A549 (cell line): ENCODE data around the gene SRGN. TPM values are rescaled to one million over a fixed set of nuclear protein-coding genes. Genes with fewer than 3 reads are reported as not detected.

Experiments used
- ATAC-seq, 2 experiments: fragments of 200-7000 bp in 1 of 2; fragments of >200 bp in 1 of 2; cut with Nextera tagmentation in 1 of 2; cut with Tn5 transposase in 1 of 2; 3 replicates each; pipeline versions ENCODE4 v1.8.0 to v1.9.1; 2018 to 2020; ENCODE audit warnings: mild to moderate bottlenecking in 1 of 2, moderate library complexity in 1 of 2
- CTCF ChIA-PET: fragments of 300-600 bp; sonication (Branson Sonifier 250); formaldehyde crosslinking; extraction: SDS; loops from one replicate; lab custom pipeline; 2021; ENCODE audit warnings: antibody characterized with exemption, inconsistent platforms; lab: Yijun Ruan, JAX
- POLR2A ChIA-PET: fragments of 350-600 bp; formaldehyde crosslinking; extraction: SDS; loops from one replicate; lab custom pipeline; 2021; ENCODE audit warnings: antibody characterized with exemption, inconsistent platforms; lab: Yijun Ruan, JAX
- DNase-seq, 2 experiments: peaks; one replicate each; pipeline versions ENCODE4 v3.0.0 to v3.0.0-alpha.2; 2011 to 2016; ENCODE audit warnings: low read depth in 1 of 2, low spot score in 1 of 2
- FAIRE-seq: peaks from 2 replicates; lab custom pipeline; 2011; peaks lifted over from hg19 to GRCh38; lab: Jason Lieb, UNC
- H3K27ac ChIP-seq, 2 experiments: fragments of >200 bp; sonication (Bioruptor Twin); formaldehyde crosslinking; 3 replicates each; pipeline ENCODE4 v1.5.1; 2016 to 2017
- H3K4me1 ChIP-seq: fragments of >200 bp; sonication (Bioruptor Twin); formaldehyde crosslinking; 3 replicates; pipeline ENCODE4 v1.6.1; 2016
- H3K4me2 ChIP-seq: fragments of >200 bp; sonication (Bioruptor Twin); formaldehyde crosslinking; 3 replicates; pipeline ENCODE4 v1.6.1; 2016
- H3K4me3 ChIP-seq: fragments of >200 bp; sonication (Bioruptor Twin); formaldehyde crosslinking; 3 replicates; pipeline ENCODE4 v1.5.1; 2016
- H3K9me3 ChIP-seq: fragments of >200 bp; sonication (Bioruptor Twin); formaldehyde crosslinking; 3 replicates; pipeline ENCODE4 v1.6.1; 2016
- BCL3 ChIP-seq: fragments of >200 bp; sonication (Bioruptor Twin); formaldehyde crosslinking; IDR thresholded peaks from 3 replicates; pipeline ENCODE4 v1.6.1; 2016
- BHLHE40 ChIP-seq: IDR thresholded peaks from 2 replicates; pipeline ENCODE4 v1.6.1; 2012; ENCODE audit warnings: low read depth, low read length, inconsistent platforms
- CBX2 ChIP-seq: fragments of 200-600 bp; sonication (generic); IDR thresholded peaks from 2 replicates; pipeline ENCODE4 v1.6.1; 2016; ENCODE audit warnings: low read depth, mild to moderate bottlenecking, borderline replicate concordance
- CTCF ChIP-seq: fragments of >200 bp; sonication (Bioruptor Twin); formaldehyde crosslinking; IDR thresholded peaks from 3 replicates; pipeline ENCODE4 v1.5.1; 2016
- E2F6 ChIP-seq: IDR thresholded peaks from 2 replicates; pipeline ENCODE4 v1.6.1; 2012; ENCODE audit warnings: low read depth, borderline replicate concordance
- EHF ChIP-seq: fragments of 250-450 bp; sonication (Bioruptor Pico); IDR thresholded peaks from 2 replicates; pipeline ENCODE4 v1.5.0; 2020; ENCODE audit warnings: mild to moderate bottlenecking
- HDAC2 ChIP-seq: fragments of 200-600 bp; sonication (generic); IDR thresholded peaks from 2 replicates; pipeline ENCODE4 v1.6.1; 2016
- HMGXB4 ChIP-seq: fragments of 250-450 bp; sonication (Bioruptor Pico); IDR thresholded peaks from 2 replicates; pipeline ENCODE4 v1.5.0; 2021; ENCODE audit warnings: mild to moderate bottlenecking, moderate library complexity, borderline replicate concordance
- HOXA7 ChIP-seq: fragments of 250-450 bp; sonication (Bioruptor Pico); IDR thresholded peaks from 2 replicates; pipeline ENCODE4 v1.5.0; 2020; ENCODE audit warnings: mild to moderate bottlenecking, moderate library complexity
- HOXB13 ChIP-seq: fragments of 250-450 bp; sonication (Bioruptor Pico); IDR thresholded peaks from 2 replicates; pipeline ENCODE4 v1.5.0; 2020; ENCODE audit warnings: low read depth, mild to moderate bottlenecking, moderate library complexity
- HOXB5 ChIP-seq: fragments of 250-450 bp; sonication (Bioruptor Pico); IDR thresholded peaks from 2 replicates; pipeline ENCODE4 v1.5.0; 2020; ENCODE audit warnings: mild to moderate bottlenecking, moderate library complexity
- KDM1A ChIP-seq: fragments of 200-600 bp; sonication (generic); IDR thresholded peaks from 2 replicates; pipeline ENCODE4 v1.6.1; 2016; ENCODE audit warnings: low read depth, mild to moderate bottlenecking
- MAX ChIP-seq: IDR thresholded peaks from 2 replicates; pipeline ENCODE4 v1.6.1; 2012
- MAZ ChIP-seq: fragments of 150-350 bp; IDR thresholded peaks from 2 replicates; pipeline ENCODE4 v1.6.1; 2014; ENCODE audit warnings: antibody characterized with exemption, low read depth, low read length, borderline replicate concordance
- MYC ChIP-seq: IDR thresholded peaks from 2 replicates; pipeline ENCODE4 v1.6.1; 2012; ENCODE audit warnings: mild to moderate bottlenecking, inconsistent platforms, low read length, improper control_type of control experiment, borderline replicate concordance
- NPAS2 ChIP-seq: fragments of 250-450 bp; sonication (Bioruptor Pico); IDR thresholded peaks from 2 replicates; pipeline ENCODE4 v1.8.0; 2022; ENCODE audit warnings: mild to moderate bottlenecking, moderate library complexity, borderline replicate concordance
- NR3C1 ChIP-seq: fragments of >200 bp; sonication (Bioruptor Twin); formaldehyde crosslinking; IDR thresholded peaks from 3 replicates; pipeline ENCODE4 v1.6.1; 2017
- PBX3 ChIP-seq: IDR thresholded peaks from 2 replicates; pipeline ENCODE4 v1.6.1; 2012
- RCOR1 ChIP-seq: fragments of 150-350 bp; IDR thresholded peaks from 2 replicates; pipeline ENCODE4 v1.6.1; 2014; ENCODE audit warnings: antibody characterized with exemption, low read length, low read depth
- SREBF2 ChIP-seq: fragments of 450-650 bp; IDR thresholded peaks from 2 replicates; pipeline ENCODE4 v1.6.1; 2014; ENCODE audit warnings: mild to moderate bottlenecking, moderate library complexity
- TFCP2L1 ChIP-seq: fragments of 250-450 bp; sonication (Bioruptor Pico); IDR thresholded peaks from 2 replicates; pipeline ENCODE4 v1.5.0; 2021; ENCODE audit warnings: mild to moderate bottlenecking
- TP53 ChIP-seq: fragments of 250-450 bp; sonication (Bioruptor Pico); IDR thresholded peaks from 2 replicates; pipeline ENCODE4 v1.5.0; 2021; ENCODE audit warnings: mild to moderate bottlenecking, moderate library complexity
- USF2 ChIP-seq: fragments of 450-650 bp; IDR thresholded peaks from 2 replicates; pipeline ENCODE4 v1.6.1; 2014; ENCODE audit warnings: antibody characterized with exemption
- ZC3H11A ChIP-seq: fragments of 450-650 bp; IDR thresholded peaks from 2 replicates; pipeline ENCODE4 v1.6.1; 2014; ENCODE audit warnings: antibody characterized with exemption, mild to moderate bottlenecking
- ZNF302 ChIP-seq: fragments of 250-450 bp; sonication (Bioruptor Pico); IDR thresholded peaks from 2 replicates; pipeline ENCODE4 v1.9.0; 2021; ENCODE audit warnings: inconsistent platforms, mild to moderate bottlenecking, moderate library complexity
- WGBS: methylation state at CpG from one replicate; pipeline ENCODE4 v1.1.6; 2017; ENCODE audit errors: missing lambda C conversion rate; 5-methylcytosine and 5-hydroxymethylcytosine counted together
- polyA plus RNA-seq, 4 experiments: library from polyadenylated mRNA; depleted of rRNA in 3 of 4; stranded (reverse); fragments of >200 nt; fragmentation: RNase III in 1 of 4; extraction: RNeasy Plus Mini Kit Qiagen cat#74134 plus additional on column Dnase treatment in 1 of 4; gene quantifications; 2 replicates in 3 of 4; 3 replicates in 1 of 4; pipeline ENCODE4 v1.2.3, GENCODE V29; 2011 to 2017

Gene SRGN
- polyA plus RNA-seq, 2 of the 4 experiments (the other 2 are of a cell fraction): 51.9 to 88.7 TPM

GRCh38 chr10:69057261-69057950 lies 30.5 kb upstream of the SRGN start:
- ATAC-seq (no peak), FAIRE-seq (no peak), DNase-seq (no peak)
- no peak for TF ChIP-seq RCOR1
- TF ChIP-seq NR3C1: no peak
- TF ChIP-seq MYC: no peak
- no peak for TF ChIP-seq TP53 (CRISPR knock-in tag)
- no peak for TF ChIP-seq SREBF2
- TF ChIP-seq PBX3: no peak
- TF ChIP-seq HOXA7 (CRISPR knock-in tag): no peak
- TF ChIP-seq E2F6: no peak
- TF ChIP-seq BHLHE40: no peak
- no peak for TF ChIP-seq CBX2
- no peak for TF ChIP-seq MAX
- TF ChIP-seq MAZ: no peak
- TF ChIP-seq EHF (CRISPR knock-in tag): no peak
- no peak for TF ChIP-seq ZNF302
- POLR2A ChIA-PET: no interaction called here
- Histone ChIP-seq H3K27ac (peak overlapping the region; percentile 29 to 67; a peak in 4 of 6 replicates), H3K4me3 (no peak overlapping the region), H3K9me3 (no peaks in the 10 kb centered on the region), H3K4me2 (no peak overlapping the region), H3K4me1 (peaks cover 21% of the 10 kb centered on the region)
- WGBS: 84% methylated on average over 14 of the region's 14 CpGs
- CTCF ChIA-PET: no interaction called here

- DNase-seq (no peak), ATAC-seq (no peak)
- CTCF ChIA-PET: no interaction called here
- TF ChIP-seq BHLHE40 (no peak), MYC (no peak), HMGXB4 (no peak), USF2 (no peak), KDM1A (no peak), NPAS2 (no peak), MAZ (no peak), CTCF (no peak), HOXA7 (CRISPR knock-in tag) (no peak), ZC3H11A (no peak), HDAC2 (no peak), HOXB5 (CRISPR knock-in tag) (no peak), HOXB13 (CRISPR knock-in tag) (no peak), NR3C1 (no peak), TFCP2L1 (no peak), CBX2 (no peak), BCL3 (no peak)
- TF ChIP-seq, all 56 proteins: peak for 0
- peak overlapping the region; percentile 29 to 67; a peak in 4 of 6 replicates for H3K27ac ChIP-seq
- H3K9me3 ChIP-seq: no peaks in the 10 kb centered on the region
- POLR2A ChIA-PET: no interaction called here
- WGBS: 0% methylated on average over 1 of the region's 1 CpG
- no peak overlapping the region for H3K4me3 ChIP-seq
- H3K4me1 ChIP-seq: peaks cover 22% of the 10 kb centered on the region
- FAIRE-seq: no peak
- H3K4me2 ChIP-seq: no peak overlapping the region
These were observed 30.0 kb upstream of the SRGN start for GRCh38 chr10:69057951-69058297.
